A549 (cell line): ENCODE measurements around the gene LTB. TPM values are rescaled to one million over a fixed set of nuclear protein-coding genes. Genes with fewer than 3 reads are reported as not detected.
A peak's percentile ranks its signal among the peaks of the same experiment; 100 is the strongest.

Source experiments
- ATAC-seq, 2 experiments: fragments of 200-7000 bp in 1 of 2; fragments of >200 bp in 1 of 2; cut with Nextera tagmentation in 1 of 2; cut with Tn5 transposase in 1 of 2; 3 replicates each; pipeline versions ENCODE4 v1.8.0 to v1.9.1; 2018 to 2020; ENCODE audit warnings: mild to moderate bottlenecking in 1 of 2, moderate library complexity in 1 of 2
- CTCF ChIA-PET: fragments of 300-600 bp; sonication (Branson Sonifier 250); formaldehyde crosslinking; extraction: SDS; loops from one replicate; lab custom pipeline; 2021; ENCODE audit warnings: antibody characterized with exemption, inconsistent platforms; lab: Yijun Ruan, JAX
- POLR2A ChIA-PET: fragments of 350-600 bp; formaldehyde crosslinking; extraction: SDS; loops from one replicate; lab custom pipeline; 2021; ENCODE audit warnings: antibody characterized with exemption, inconsistent platforms; lab: Yijun Ruan, JAX
- DNase-seq, 2 experiments: peaks; one replicate each; pipeline versions ENCODE4 v3.0.0 to v3.0.0-alpha.2; 2011 to 2016; ENCODE audit warnings: low read depth in 1 of 2, low spot score in 1 of 2
- FAIRE-seq: peaks from 2 replicates; lab custom pipeline; 2011; peaks lifted over from hg19 to GRCh38; lab: Jason Lieb, UNC
- H3K27ac ChIP-seq, 2 experiments: fragments of >200 bp; sonication (Bioruptor Twin); formaldehyde crosslinking; 3 replicates each; pipeline ENCODE4 v1.5.1; 2016 to 2017
- H3K4me1 ChIP-seq: fragments of >200 bp; sonication (Bioruptor Twin); formaldehyde crosslinking; 3 replicates; pipeline ENCODE4 v1.6.1; 2016
- H3K4me2 ChIP-seq: fragments of >200 bp; sonication (Bioruptor Twin); formaldehyde crosslinking; 3 replicates; pipeline ENCODE4 v1.6.1; 2016
- H3K4me3 ChIP-seq: fragments of >200 bp; sonication (Bioruptor Twin); formaldehyde crosslinking; 3 replicates; pipeline ENCODE4 v1.5.1; 2016
- H3K9me3 ChIP-seq: fragments of >200 bp; sonication (Bioruptor Twin); formaldehyde crosslinking; 3 replicates; pipeline ENCODE4 v1.6.1; 2016
- BHLHE40 ChIP-seq: IDR thresholded peaks from 2 replicates; pipeline ENCODE4 v1.6.1; 2012; ENCODE audit warnings: low read depth, low read length, inconsistent platforms
- CBX2 ChIP-seq: fragments of 200-600 bp; sonication (generic); IDR thresholded peaks from 2 replicates; pipeline ENCODE4 v1.6.1; 2016; ENCODE audit warnings: low read depth, mild to moderate bottlenecking, borderline replicate concordance
- CEBPB ChIP-seq, 2 experiments: fragments of >200 bp in 1 of 2; sonication (Bioruptor Twin) in 1 of 2; formaldehyde crosslinking in 1 of 2; IDR thresholded peaks; 2 replicates each; pipeline ENCODE4 v1.6.1; 2012 to 2016
- CHD2 ChIP-seq: fragments of 150-350 bp; IDR thresholded peaks from 2 replicates; pipeline ENCODE4 v1.6.1; 2014; ENCODE audit warnings: low read length; ENCODE audit not compliant: partially characterized antibody
- E2F6 ChIP-seq: IDR thresholded peaks from 2 replicates; pipeline ENCODE4 v1.6.1; 2012; ENCODE audit warnings: low read depth, borderline replicate concordance
- EHF ChIP-seq: fragments of 250-450 bp; sonication (Bioruptor Pico); IDR thresholded peaks from 2 replicates; pipeline ENCODE4 v1.5.0; 2020; ENCODE audit warnings: mild to moderate bottlenecking
- EHMT2 ChIP-seq: fragments of 200-600 bp; sonication (generic); IDR thresholded peaks from 2 replicates; pipeline ENCODE4 v1.6.1; 2016; ENCODE audit warnings: antibody characterized with exemption, low read depth, mild to moderate bottlenecking, moderate library complexity
- EP300 ChIP-seq, 2 experiments: fragments of >200 bp; sonication (Bioruptor Twin); formaldehyde crosslinking; IDR thresholded peaks; 2 replicates in 1 of 2; 3 replicates in 1 of 2; pipeline ENCODE4 v1.6.1; 2016 to 2017
- HES2 ChIP-seq: fragments of >200 bp; sonication (Bioruptor Twin); formaldehyde crosslinking; IDR thresholded peaks from 2 replicates; pipeline ENCODE4 v1.6.1; 2016
- HEYL ChIP-seq: fragments of 250-450 bp; sonication (Bioruptor Pico); IDR thresholded peaks from 2 replicates; pipeline ENCODE4 v1.8.0; 2021; ENCODE audit warnings: mild to moderate bottlenecking, moderate library complexity
- HMGXB4 ChIP-seq: fragments of 250-450 bp; sonication (Bioruptor Pico); IDR thresholded peaks from 2 replicates; pipeline ENCODE4 v1.5.0; 2021; ENCODE audit warnings: mild to moderate bottlenecking, moderate library complexity, borderline replicate concordance
- HOXB13 ChIP-seq: fragments of 250-450 bp; sonication (Bioruptor Pico); IDR thresholded peaks from 2 replicates; pipeline ENCODE4 v1.5.0; 2020; ENCODE audit warnings: low read depth, mild to moderate bottlenecking, moderate library complexity
- HOXB5 ChIP-seq: fragments of 250-450 bp; sonication (Bioruptor Pico); IDR thresholded peaks from 2 replicates; pipeline ENCODE4 v1.5.0; 2020; ENCODE audit warnings: mild to moderate bottlenecking, moderate library complexity
- JUNB ChIP-seq: fragments of >200 bp; sonication (Bioruptor Twin); formaldehyde crosslinking; IDR thresholded peaks from 2 replicates; pipeline ENCODE4 v1.6.1; 2016
- KDM1A ChIP-seq: fragments of 200-600 bp; sonication (generic); IDR thresholded peaks from 2 replicates; pipeline ENCODE4 v1.6.1; 2016; ENCODE audit warnings: low read depth, mild to moderate bottlenecking
- KDM5A ChIP-seq: fragments of 200-600 bp; sonication (generic); IDR thresholded peaks from 2 replicates; pipeline ENCODE4 v1.6.1; 2016; ENCODE audit warnings: antibody characterized with exemption, mild to moderate bottlenecking
- MAZ ChIP-seq: fragments of 150-350 bp; IDR thresholded peaks from 2 replicates; pipeline ENCODE4 v1.6.1; 2014; ENCODE audit warnings: antibody characterized with exemption, low read depth, low read length, borderline replicate concordance
- PBX3 ChIP-seq: IDR thresholded peaks from 2 replicates; pipeline ENCODE4 v1.6.1; 2012
- RCOR1 ChIP-seq: fragments of 150-350 bp; IDR thresholded peaks from 2 replicates; pipeline ENCODE4 v1.6.1; 2014; ENCODE audit warnings: antibody characterized with exemption, low read length, low read depth
- RNF2 ChIP-seq: fragments of 200-600 bp; sonication (generic); IDR thresholded peaks from 2 replicates; pipeline ENCODE4 v1.6.1; 2016; ENCODE audit warnings: low read depth, mild to moderate bottlenecking, antibody characterized with exemption, moderate library complexity, borderline replicate concordance
- SMC3 ChIP-seq: fragments of >200 bp; sonication (Bioruptor Twin); formaldehyde crosslinking; IDR thresholded peaks from 3 replicates; pipeline ENCODE4 v1.6.1; 2018; ENCODE audit warnings: inconsistent platforms
- SREBF2 ChIP-seq: fragments of 450-650 bp; IDR thresholded peaks from 2 replicates; pipeline ENCODE4 v1.6.1; 2014; ENCODE audit warnings: mild to moderate bottlenecking, moderate library complexity
- WGBS: methylation state at CpG from one replicate; pipeline ENCODE4 v1.1.6; 2017; ENCODE audit errors: missing lambda C conversion rate; 5-methylcytosine and 5-hydroxymethylcytosine counted together
- polyA plus RNA-seq, 4 experiments: library from polyadenylated mRNA; depleted of rRNA in 3 of 4; stranded (reverse); fragments of >200 nt; fragmentation: RNase III in 1 of 4; extraction: RNeasy Plus Mini Kit Qiagen cat#74134 plus additional on column Dnase treatment in 1 of 4; gene quantifications; 2 replicates in 3 of 4; 3 replicates in 1 of 4; pipeline ENCODE4 v1.2.3, GENCODE V29; 2011 to 2017

The LTB gene
- polyA plus RNA-seq, 2 of the 4 experiments (the other 2 are of a cell fraction) = 0.14 to 0.26 TPM

- WGBS = 62% methylated on average over 14 of the region's 14 CpGs
- no peak for TF ChIP-seq HOXB5 (CRISPR knock-in tag)
- TF ChIP-seq SREBF2 = no peak
- TF ChIP-seq HES2 = no peak
- no peak for TF ChIP-seq EP300 (IDR thresholded peaks at IDR 0.05)
- TF ChIP-seq EHF (CRISPR knock-in tag) = no peak
- TF ChIP-seq KDM1A = no peak
- TF ChIP-seq CHD2 = no peak
- TF ChIP-seq MAZ = no peak
- TF ChIP-seq HEYL (CRISPR knock-in tag) = no peak
- no peak for TF ChIP-seq PBX3
- peak in 1 of 2 experiments; percentile 17; a peak in 1 of 6 replicates for ATAC-seq
- Histone ChIP-seq H3K4me1 (no peaks in the 10 kb centered on the region), H3K9me3 (no peaks in the 10 kb centered on the region), H3K27ac (no peak overlapping the region), H3K4me2 (no peak overlapping the region), H3K4me3 (no peak overlapping the region)
- ChIA-PET POLR2A (no interaction called here), CTCF (interaction anchor here (1.0 to 18.3 kb wide), 5 partner anchors 9 to 28 kb away, joined by 3 to 338 read pairs (median 18); partner anchors contain the start of genes ATP6V1G2, NCR3 and NFKBIL1)
- DNase-seq = no peak
- no peak for FAIRE-seq
Measured at GRCh38 chr6:31574106-31575061, 7.8 kb downstream of the LTB start.

- H3K9me3 ChIP-seq = no peaks in the 10 kb centered on the region
- no peak overlapping the region for H3K4me2 ChIP-seq
- DNase-seq (no peak), FAIRE-seq (no peak), ATAC-seq (no peak)
- POLR2A ChIA-PET = no interaction called here
- H3K4me3 ChIP-seq = no peak overlapping the region
- WGBS = 65% methylated on average over 9 of the region's 9 CpGs
- TF ChIP-seq SMC3 = no peak
- H3K4me1 ChIP-seq = no peaks in the 10 kb centered on the region
- H3K27ac ChIP-seq = no peak overlapping the region
- CTCF ChIA-PET = interaction anchor here (1.0 to 18.3 kb wide), 5 partner anchors 9 to 27 kb away, joined by 3 to 338 read pairs (median 18); partner anchors contain the start of genes ATP6V1G2, NCR3 and NFKBIL1
Measured at GRCh38 chr6:31573239-31574105, 8.8 kb downstream of the LTB start.

- no peak for ATAC-seq
- POLR2A ChIA-PET = no interaction called here
- Histone ChIP-seq H3K27ac (no peak within 1 kb of the TSS), H3K9me3 (no peaks in the 10 kb centered on the region), H3K4me3 (no peak within 1 kb of the TSS), H3K4me2 (no peak within 1 kb of the TSS), H3K4me1 (no peaks in the 10 kb centered on the region)
- TF ChIP-seq E2F6 (no peak), CEBPB (IDR thresholded peaks at IDR 0.05) (no peak), CBX2 (no peak), JUNB (no peak), HMGXB4 (CRISPR knock-in tag) (no peak), KDM5A (no peak), CHD2 (no peak), BHLHE40 (no peak), RCOR1 (no peak), EHMT2 (no peak), HOXB13 (no peak), RNF2 (no peak), PBX3 (no peak), HEYL (CRISPR knock-in tag) (no peak)
- DNase-seq = no peak
- FAIRE-seq = no peak
- 71% methylated on average over 18 of the region's 27 CpGs for WGBS
- CTCF ChIA-PET = interaction anchor here (1.0 to 18.3 kb wide), 3 partner anchors 8 to 22 kb away, joined by 3 to 338 read pairs (median 30); partner anchors contain the start of gene NCR3
Measured at GRCh38 chr6:31572041-31572911, 9.9 kb downstream of the LTB start, which contains the start of gene LTA. TSS of gene LTA (plus strand) at chr6:31572289. CDS start at chr6:31572743, 454 bp downstream.
